HepG2 (cell line): ENCODE data around the gene RING1. TPM values are rescaled to one million over a fixed set of nuclear protein-coding genes. Genes with fewer than 3 reads are reported as not detected.

Experiments
- ATF4 ChIP-seq, 2 experiments: fragments of 450-650 bp in 1 of 2; sonication (generic) in 1 of 2; formaldehyde crosslinking; IDR thresholded peaks; 2 replicates each; pipeline versions ENCODE4 v1.5.0 to v1.8.0; 2020 to 2022; ENCODE audit warnings: mild to moderate bottlenecking in 1 of 2, missing genetic modification reagents in 1 of 2
- CEBPZ ChIP-seq: IDR thresholded peaks from 2 replicates; pipeline ENCODE4 v1.6.1; 2012; ENCODE audit warnings: low read length, improper control_type of control experiment
- HNRNPLL ChIP-seq: fragments of 200-400 bp; formaldehyde crosslinking; IDR thresholded peaks from 2 replicates; pipeline ENCODE4 v1.6.1; 2017; ENCODE audit warnings: mild to moderate bottlenecking, low read depth, low read length; ENCODE audit not compliant: poor library complexity, severe bottlenecking
- KDM4B ChIP-seq: sonication (generic); formaldehyde crosslinking; IDR thresholded peaks from 2 replicates; pipeline ENCODE4 v1.4.0; 2020; ENCODE audit warnings: missing genetic modification reagents
- KLF16 ChIP-seq, 2 experiments: sonication (generic) in 1 of 2; formaldehyde crosslinking in 1 of 2; IDR thresholded peaks; 2 replicates each; pipeline versions ENCODE4 v1.6.1 to v1.8.0; 2016 to 2023; ENCODE audit warnings: missing genetic modification reagents in 2 of 2, missing compliant biosample characterization in 1 of 2
- MLLT10 ChIP-seq: sonication (generic); formaldehyde crosslinking; IDR thresholded peaks from 2 replicates; pipeline ENCODE4 v1.4.0; 2020; ENCODE audit warnings: missing genetic modification reagents
- NFYC ChIP-seq: IDR thresholded peaks from 2 replicates; pipeline ENCODE4 v1.6.1; 2016; ENCODE audit warnings: missing genetic modification reagents, missing compliant biosample characterization
- PCBP2 ChIP-seq: fragments of 200-400 bp; formaldehyde crosslinking; optimal IDR thresholded peaks from 2 replicates; pipeline ENCODE3; 2018; ENCODE audit warnings: low read length, low read depth; ENCODE audit not compliant: poor library complexity, severe bottlenecking
- SMAD3 ChIP-seq: sonication (generic); formaldehyde crosslinking; IDR thresholded peaks from 2 replicates; pipeline ENCODE4 v1.4.0; 2020; ENCODE audit warnings: missing genetic modification reagents
- SP5 ChIP-seq: IDR thresholded peaks from 2 replicates; pipeline ENCODE4 v1.6.1; 2016; ENCODE audit warnings: low read depth, borderline replicate concordance
- SRSF1 ChIP-seq: fragments of 200-400 bp; formaldehyde crosslinking; optimal IDR thresholded peaks from 2 replicates; pipeline ENCODE3; 2017; ENCODE audit warnings: mild to moderate bottlenecking, low read depth, low read length, moderate library complexity
- SRSF4 ChIP-seq: fragments of 200-400 bp; formaldehyde crosslinking; IDR thresholded peaks from one replicate; pipeline ENCODE4 v1.6.1; 2018; ENCODE audit warnings: mild to moderate bottlenecking, low read depth, low read length, moderate library complexity; ENCODE audit not compliant: poor library complexity, severe bottlenecking
- SUZ12 ChIP-seq: fragments of 150-350 bp; IDR thresholded peaks from 2 replicates; pipeline ENCODE4 v1.6.1; 2014; ENCODE audit warnings: low read depth, low read length
- TOE1 ChIP-seq: sonication (generic); formaldehyde crosslinking; IDR thresholded peaks from 2 replicates; pipeline ENCODE4 v1.4.0; 2020; ENCODE audit warnings: mild to moderate bottlenecking, missing genetic modification reagents
- ZBED4 ChIP-seq: sonication (generic); formaldehyde crosslinking; IDR thresholded peaks from 2 replicates; pipeline ENCODE4 v1.4.0; 2020; ENCODE audit warnings: missing genetic modification reagents, borderline replicate concordance
- ZFYVE20 ChIP-seq: sonication (generic); formaldehyde crosslinking; IDR thresholded peaks from 2 replicates; pipeline ENCODE4 v1.8.0; 2023; ENCODE audit warnings: low read depth, mild to moderate bottlenecking, moderate library complexity, missing genetic modification reagents, borderline replicate concordance
- ZNF235 ChIP-seq: sonication (generic); formaldehyde crosslinking; IDR thresholded peaks from 2 replicates; pipeline ENCODE4 v1.8.1; 2023; ENCODE audit warnings: mild to moderate bottlenecking, missing genetic modification reagents, borderline replicate concordance
- ZNF569 ChIP-seq: sonication (generic); formaldehyde crosslinking; IDR thresholded peaks from 2 replicates; pipeline ENCODE4 v1.5.0; 2020; ENCODE audit warnings: mild to moderate bottlenecking, missing genetic modification reagents, moderate library complexity, borderline replicate concordance
- ZNF607 ChIP-seq: sonication (generic); formaldehyde crosslinking; IDR thresholded peaks from 2 replicates; pipeline ENCODE4 v1.5.1; 2020; ENCODE audit warnings: missing genetic modification reagents, mild to moderate bottlenecking, borderline replicate concordance
- ZNF644 ChIP-seq: IDR thresholded peaks from 2 replicates; pipeline ENCODE4 v1.6.1; 2016; ENCODE audit warnings: low read depth
- ZSCAN29 ChIP-seq: sonication (generic); formaldehyde crosslinking; conservative IDR thresholded peaks from 2 replicates; pipeline ENCODE4 v1.4.0; 2020; ENCODE audit warnings: mild to moderate bottlenecking, missing genetic modification reagents
- polyA plus RNA-seq, 8 experiments: library from polyadenylated mRNA; depleted of rRNA in 3 of 8; stranded (reverse) in 7 of 8; unstranded in 1 of 8; fragments of >200 nt; fragmentation: Illumina TruSeq in 4 of 8; extraction: Trizol in 4 of 8; gene quantifications; 2 replicates each; pipeline versions ENCODE4 v1.2.1 to v1.2.3, GENCODE V29; 2011 to 2016; ENCODE audit warnings: low read depth in 4 of 8, missing spikeins in 1 of 8, mixed read lengths in 1 of 8; ENCODE audit not compliant: insufficient read depth in 1 of 8
- total RNA-seq, 5 experiments: library from RNA; depleted of rRNA; stranded (reverse); fragments of >200 nt; fragmentation: Illumina TruSeq; extraction: Trizol; gene quantifications; 2 replicates each; pipeline ENCODE4 v1.2.3, GENCODE V29; 2016; ENCODE audit warnings: low read depth in 1 of 5

Gene RING1
- total and polyA plus RNA-seq, 2 of the 13 experiments (the other 11 are each of a cell fraction or from before 2014, with no cell fraction given), result 23.9 to 33.6 TPM

- TF ChIP-seq CEBPZ, result no peak
- no peak for TF ChIP-seq PCBP2
- TF ChIP-seq ZSCAN29, result peak; percentile 70; the same call in 1 of the 2 replicates
- peak; percentile 67 for TF ChIP-seq SRSF4
- no peak for TF ChIP-seq ZFYVE20 (CRISPR knock-in tag)
- TF ChIP-seq NFYC (CRISPR knock-in tag), result peak; percentile 91
- TF ChIP-seq MLLT10 (CRISPR knock-in tag), result no peak
- TF ChIP-seq SP5 (CRISPR knock-in tag), result peak; percentile 71
- peak; percentile 76 for TF ChIP-seq SRSF1
- no peak for TF ChIP-seq ATF4 (CRISPR knock-in tag; IDR thresholded peaks at IDR 0.05)
- TF ChIP-seq ZBED4, result no peak; the same call in 1 of the 2 replicates
- TF ChIP-seq KLF16 (CRISPR knock-in tag; IDR thresholded peaks at IDR 0.05), result peak in 1 of 2 experiments; percentile 32; a peak in 1 of 4 replicates
- no peak for TF ChIP-seq SUZ12
- 0 out of 2 replicates have a peak, but pooled peaks have one; percentile 8 for TF ChIP-seq ZNF235 (CRISPR knock-in tag)
- TF ChIP-seq ZNF569 (CRISPR knock-in tag), result peak; percentile 38; the same call in 1 of the 2 replicates
- TF ChIP-seq ZNF644 (CRISPR knock-in tag), result no peak
- no peak; the same call in 1 of the 2 replicates for TF ChIP-seq KDM4B (CRISPR knock-in tag)
- TF ChIP-seq TOE1 (CRISPR knock-in tag), result no peak
- TF ChIP-seq ZNF607 (CRISPR knock-in tag), result peak; percentile 90
- TF ChIP-seq SMAD3 (CRISPR knock-in tag), result peak; percentile 63; the same call in 1 of the 2 replicates
- TF ChIP-seq HNRNPLL, result peak; percentile 89
Observed at GRCh38 chr6:33248932-33249731, 40.8 kb downstream of the RING1 start (continued).
